NCI-H1694 treated with DMSO at 0.1 percent for 48 hours (cell line): Measurements from ENCODE around the gene TSC1.

Experiments
- DNase-seq: peaks from one replicate; lab custom pipeline; 2025; lab: John Stamatoyannopoulos, UW

Gene TSC1

DNA sequence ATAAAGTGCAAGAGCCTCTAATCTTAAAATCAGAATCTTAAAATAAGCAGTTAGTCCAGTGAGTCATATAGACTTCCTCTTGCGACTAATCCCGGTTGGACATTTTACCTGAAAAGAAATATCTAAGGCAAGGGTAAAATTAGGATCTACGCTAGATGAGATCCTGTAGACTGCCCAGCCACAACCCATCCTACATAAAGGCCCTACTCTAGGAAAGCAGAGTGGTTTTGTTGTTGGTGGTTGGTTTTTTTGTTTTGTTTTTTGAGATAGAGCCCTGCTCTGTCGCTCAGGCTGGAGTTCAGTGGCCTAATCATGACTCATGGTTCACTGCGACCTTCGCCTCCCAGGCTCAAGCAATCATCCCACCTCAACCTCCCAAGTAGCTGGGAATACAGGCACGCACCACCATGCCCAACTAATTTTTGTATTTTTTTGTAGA, 6.9 kb downstream of the TSC1 start:
- no peak for DNase-seq

DNA sequence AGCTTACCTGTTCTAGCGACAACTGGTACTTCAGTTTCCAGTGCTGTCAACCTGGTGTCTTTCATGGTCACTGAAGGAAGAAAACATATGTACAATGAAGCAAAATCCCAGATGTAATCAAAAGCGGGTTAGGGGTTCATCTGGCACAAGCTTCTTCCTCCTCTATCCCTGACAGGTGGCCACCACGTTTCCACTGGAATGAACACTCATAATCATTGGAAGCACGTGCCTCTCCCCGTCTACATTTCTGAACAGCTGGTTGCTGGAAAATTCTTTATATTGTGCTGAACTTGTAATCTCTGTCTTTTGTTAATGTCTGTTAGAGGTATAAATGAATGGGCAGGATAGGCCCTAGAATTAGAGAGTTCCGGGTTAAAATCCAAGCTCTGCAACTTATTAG, 9.4 kb downstream of the TSC1 start:
- DNase-seq: peak; percentile 8

DNA sequence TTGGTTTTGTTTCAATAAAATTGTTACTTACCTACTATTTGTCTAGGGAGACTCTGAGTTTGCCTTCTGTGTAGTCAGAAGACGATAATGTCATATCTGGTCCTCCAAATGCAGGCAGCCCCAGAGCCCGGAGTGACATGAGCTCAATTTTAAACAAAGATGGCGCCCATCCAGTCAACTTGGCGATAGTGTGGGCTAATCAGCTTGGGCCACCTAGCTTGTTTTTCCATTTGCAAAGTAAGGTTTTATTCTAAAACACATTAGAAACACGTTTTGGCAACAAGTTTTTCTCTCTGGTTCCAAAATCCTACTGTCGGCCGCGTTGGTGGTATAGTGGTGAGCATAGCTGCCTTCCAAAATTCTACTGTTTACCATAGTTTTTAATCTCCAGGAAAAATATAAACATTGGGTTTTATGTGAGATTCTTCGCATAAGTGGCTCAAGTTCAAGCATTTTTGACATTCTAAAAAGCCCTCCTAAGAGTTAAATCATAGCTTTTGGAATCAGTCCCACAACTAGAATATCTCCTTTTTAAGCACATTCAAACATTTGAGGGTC, 13.2 kb downstream of the TSC1 start:
- no peak for DNase-seq

DNA sequence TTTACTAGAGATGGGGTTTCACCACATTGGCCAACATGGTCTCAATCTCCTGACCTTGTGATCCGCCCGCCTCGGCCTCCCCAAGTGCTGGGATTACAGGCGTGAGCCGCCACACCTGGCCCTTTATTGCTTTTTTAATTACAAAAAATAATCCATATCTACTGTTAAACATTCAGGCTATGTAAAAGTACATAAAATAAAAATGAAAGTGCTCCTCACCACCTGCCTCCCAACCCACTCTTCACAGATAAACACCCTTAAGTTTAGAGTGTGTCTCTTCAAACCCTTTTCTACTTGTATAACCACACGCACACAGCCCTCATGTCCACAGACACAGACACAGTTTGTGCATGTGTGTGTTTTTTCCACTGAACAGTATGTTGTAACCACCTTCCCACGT, 16.7 kb downstream of the TSC1 start:
- no peak for DNase-seq

DNA sequence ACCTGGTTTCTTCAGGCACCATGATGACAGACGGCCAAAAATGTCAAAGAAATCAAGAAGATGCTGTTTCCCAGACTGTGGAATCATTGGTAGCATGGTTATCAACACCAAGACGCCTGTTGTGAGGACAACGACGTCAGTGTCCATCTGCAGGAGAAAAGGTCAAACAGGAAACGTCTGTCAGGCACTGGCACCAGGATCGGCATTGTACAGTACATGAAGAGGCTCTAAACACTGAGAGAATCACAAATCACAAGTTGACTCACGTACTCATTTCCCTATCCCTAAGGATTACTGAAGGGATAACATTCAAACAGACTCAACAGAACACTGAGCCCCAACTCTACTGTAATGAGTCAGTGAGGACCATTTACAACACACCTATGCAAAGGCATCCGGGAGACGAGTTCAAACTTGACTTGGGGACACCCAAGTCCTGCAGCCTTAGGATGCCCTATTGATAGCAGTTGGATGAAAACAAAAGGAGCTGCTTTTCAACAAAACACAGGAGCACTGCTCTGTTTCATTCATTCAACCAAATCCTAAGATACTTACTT, 21.0 kb downstream of the TSC1 start:
- DNase-seq: no peak

DNA sequence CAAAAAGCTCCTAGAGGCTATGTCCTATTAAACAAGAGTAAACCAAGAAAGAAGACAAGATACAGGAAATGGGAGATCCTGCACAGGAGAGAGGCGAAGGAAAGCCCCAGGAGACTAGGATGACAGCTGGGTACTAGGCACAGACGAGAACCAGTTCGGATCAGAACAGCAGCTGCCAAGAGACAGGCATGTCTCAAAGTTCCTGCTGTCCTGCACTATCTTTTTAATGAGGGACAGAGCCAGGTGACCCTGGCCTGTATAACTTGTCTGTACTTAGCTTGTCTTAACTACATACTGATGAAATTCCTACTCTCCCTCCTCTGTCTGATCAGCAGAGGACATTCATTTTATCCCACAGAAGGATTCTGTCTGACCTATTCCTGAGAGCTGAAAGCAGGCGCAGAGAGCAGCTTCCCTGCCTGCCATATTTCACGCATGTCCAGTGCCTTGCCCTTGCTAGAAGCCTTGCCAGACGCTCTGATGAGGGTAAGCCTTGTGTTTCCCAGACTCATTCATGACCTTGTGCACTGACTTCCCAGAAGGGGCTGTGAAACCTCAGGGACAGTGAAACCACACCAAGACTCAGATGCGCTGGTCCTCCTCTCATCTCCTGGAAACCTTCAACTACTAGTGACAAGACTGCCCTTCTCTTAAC, 24.7 kb downstream of the TSC1 start:
- no peak for DNase-seq

DNA sequence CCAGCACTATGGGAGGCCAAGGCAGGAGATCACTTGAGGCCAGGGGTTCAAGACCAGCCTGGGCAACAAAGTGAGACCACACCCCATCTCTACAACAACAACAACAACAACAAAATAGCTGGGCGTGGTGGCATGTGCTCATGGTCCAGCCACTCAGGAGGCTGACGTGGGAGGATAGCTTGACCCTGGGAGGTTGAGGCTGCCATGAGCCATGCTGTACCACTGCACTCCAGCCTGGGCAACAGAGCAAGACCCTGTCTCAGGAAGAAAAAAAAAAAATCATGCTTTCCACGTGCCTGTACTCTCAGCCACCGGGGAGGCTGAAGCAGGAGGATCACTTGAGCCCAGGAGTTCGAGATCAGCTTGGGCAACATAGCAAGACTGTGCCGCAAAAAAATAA, 29.5 kb downstream of the TSC1 start:
- no peak for DNase-seq

DNA sequence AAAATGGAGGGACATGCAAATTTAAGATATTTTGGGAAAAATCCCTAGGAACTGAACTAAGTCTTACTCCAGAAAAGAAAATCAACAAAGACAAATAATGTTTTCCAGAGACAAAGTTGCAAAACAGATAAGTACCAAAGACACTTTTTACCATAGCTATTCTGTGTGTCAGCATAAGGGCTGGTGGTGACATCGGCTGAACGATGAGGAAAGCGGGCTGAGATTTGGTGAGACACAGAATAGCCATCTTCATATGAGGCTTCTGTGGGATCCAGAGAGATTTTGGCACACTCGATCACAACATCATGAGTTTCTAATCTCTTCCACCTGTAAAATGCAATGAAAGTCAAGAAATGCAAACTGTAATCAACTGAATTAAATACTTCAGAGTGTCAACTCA, 32.3 kb downstream of the TSC1 start:
- no peak for DNase-seq

DNA sequence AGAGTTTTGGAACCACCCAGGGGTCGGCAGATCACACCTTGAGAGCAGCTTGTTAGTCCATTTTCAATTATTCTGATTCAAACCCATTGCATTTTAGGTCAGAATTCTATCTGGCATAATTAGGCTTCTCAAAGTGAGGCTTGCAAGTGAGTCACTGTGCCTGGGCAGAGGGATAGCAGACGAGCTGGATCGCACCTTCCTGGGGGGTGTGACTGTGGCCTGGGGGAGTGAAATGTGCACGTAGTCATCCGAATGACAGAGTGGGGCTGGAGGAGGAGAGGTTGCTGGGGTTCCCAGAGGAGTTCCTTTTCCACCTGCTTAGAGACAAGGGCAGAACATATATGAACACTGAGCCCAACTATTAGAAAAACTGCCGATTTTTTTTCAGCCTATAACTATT, 34.0 kb downstream of the TSC1 start:
- no peak for DNase-seq

DNA sequence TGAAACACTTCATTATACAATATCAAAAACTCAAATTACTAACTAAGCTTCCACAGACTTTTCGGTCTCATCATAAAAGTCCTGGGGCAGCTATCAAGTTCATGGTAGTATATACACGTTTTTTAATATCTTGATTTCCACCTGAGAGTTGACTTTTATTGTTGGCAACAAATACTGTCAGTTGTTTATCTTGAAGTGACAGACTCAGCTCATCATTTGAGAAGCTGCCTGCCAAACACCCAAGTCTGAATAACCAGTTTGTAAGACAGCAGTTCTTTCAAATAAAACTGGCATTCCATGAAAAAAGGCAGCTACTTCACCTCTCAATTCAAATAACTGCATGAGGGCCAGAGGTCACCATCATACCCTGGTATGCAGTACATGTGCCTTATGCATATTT, 35.1 kb downstream of the TSC1 start:
- DNase-seq: no peak

DNA sequence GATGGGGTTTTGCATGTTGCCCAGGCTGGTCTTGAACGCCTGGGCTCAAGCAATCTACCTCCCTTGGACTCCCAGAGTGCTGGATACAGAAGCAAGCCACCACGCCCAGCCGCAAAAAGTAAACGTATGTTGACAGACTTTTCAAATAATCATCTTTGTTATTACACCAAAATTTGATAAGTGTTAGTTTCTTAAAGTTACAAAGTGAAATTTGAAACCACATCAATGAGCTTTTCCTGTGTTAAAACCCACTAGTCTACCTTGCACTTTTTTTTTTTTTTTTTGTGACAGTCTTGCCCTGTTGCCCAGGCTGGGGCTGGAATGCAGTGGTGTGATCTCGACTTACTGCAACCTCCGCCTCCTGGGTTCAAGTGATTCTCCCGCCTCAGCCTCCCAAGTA, 35.8 kb downstream of the TSC1 start:
- no peak for DNase-seq

DNA sequence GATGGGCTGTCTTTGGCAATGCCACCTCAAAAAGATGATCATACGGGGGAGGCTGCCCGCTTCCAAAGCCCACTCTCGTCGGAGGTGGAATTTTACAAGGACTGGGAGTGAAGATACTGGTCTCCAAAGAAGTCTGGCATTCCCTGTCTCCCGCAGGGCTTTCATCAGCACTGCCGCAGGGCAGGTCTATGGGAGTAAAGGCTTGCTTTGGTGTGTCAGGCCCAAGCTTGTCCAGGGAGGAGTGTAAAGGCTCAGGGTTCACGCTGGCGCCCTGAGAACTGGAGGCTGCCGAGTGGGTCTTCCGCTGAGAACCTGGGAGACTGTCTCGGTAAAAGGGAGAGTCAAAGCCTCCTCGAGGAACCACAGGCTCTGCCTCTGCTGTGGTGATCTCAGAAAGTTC, 38.7 kb downstream of the TSC1 start:
- DNase-seq: no peak

DNA sequence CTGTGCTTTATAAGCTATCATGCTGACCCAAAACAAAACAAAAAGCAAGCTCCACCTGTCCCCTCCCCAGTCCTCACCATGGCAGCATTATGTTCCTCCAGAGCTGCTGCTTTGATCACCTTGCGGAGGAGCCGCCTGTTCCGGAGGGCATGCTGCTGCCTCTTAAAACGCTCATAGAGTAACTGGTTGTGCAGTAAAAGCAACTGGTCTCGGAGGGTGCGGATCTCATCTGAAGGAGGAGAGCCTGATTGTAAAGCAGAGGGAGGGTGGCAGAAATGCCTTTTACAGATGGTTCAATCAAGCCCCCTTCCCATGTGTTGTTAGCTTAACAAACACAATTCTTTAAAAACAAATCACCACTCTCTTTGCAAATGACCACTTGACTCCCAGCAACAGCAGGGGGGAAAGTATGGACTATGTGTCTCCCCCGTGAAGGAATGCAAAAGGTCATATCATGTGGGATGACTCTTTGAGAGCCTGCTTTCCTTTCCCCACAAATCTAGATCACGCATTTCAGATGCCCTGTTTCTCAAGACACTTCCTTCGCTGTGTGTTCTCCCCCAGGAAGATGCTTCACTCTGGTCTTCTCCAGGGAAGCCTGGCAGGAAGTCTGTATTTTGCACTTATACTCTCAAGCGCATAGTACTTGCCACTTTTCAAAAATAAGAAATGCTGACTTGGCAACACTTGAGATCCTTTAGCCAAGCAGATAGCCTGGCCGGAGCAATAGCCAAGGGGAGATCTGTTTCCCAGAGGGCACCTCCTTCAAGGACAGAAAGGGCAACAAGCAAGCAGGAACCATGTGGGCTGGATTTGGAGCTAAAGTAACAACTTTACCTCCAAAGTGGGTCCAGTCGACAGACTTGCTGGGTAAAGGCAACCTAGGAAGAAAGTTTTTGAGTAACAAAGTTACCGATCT, 40.6 kb downstream of the TSC1 start:
- DNase-seq: no peak

DNA sequence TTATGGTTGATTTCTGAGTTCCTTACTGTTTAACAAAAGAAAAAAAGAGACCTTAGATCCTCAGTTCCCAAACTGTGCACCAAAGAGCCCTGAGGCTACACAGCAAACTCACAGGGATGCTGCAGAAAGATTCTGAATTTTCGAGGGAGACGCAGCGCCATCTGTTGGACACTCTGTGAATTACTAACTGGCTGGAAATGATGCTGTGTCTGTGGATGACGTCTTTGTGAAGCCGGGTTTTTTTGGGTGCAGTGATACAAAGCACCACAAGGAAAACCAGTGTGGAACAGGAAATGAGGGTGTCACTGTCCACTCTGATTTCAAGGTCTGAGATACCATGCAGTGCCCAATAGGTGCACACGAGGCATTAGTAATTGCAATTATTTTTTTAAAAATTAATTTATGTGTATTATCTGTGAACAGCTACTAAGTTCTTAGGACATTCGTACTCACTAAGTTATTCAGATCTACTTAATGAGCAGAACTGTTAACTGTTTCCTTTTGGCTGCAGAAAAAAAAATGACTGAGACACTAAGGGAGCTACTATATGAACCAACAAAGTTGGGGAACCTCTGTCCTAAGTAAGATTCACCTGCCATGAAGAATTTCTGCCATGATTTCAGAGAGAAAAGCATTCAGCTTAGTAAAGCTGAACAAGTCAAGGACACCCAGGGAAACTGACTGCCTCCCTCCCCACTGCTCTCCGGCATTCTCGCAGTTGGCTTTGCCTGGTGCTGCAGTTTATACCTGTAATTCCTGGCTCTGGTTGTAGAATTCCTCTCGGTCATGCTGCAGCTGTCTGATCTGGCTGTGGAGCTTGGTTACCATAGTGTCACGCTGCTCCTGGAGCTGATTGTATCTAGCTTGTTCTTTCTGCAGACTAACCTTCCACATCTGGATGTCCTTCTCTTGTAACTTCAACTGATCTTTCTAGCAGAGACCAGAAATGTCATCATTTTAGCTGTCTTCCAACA, 42.3 kb downstream of the TSC1 start:
- peak; percentile 75 for DNase-seq

DNA sequence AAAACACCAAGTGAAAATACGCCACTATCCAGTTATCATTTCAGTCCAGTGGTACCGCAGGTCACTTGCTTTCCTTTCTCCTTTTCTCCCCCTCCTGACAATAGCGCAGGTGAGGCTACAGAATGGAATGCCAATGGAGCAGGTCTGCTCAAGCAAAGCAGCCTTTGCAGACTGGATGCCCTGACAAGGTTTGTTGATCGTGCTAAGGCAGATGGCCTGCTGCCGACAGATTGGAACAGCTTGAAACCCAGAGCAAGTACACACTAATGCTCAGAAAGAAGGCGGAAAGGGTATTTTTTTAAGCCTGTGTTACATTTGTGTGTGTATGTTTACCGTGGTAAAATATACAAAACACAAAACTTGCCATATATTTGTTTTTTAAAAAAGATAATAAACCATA, 46.4 kb downstream of the TSC1 start:
- DNase-seq: peak; percentile 82

DNA sequence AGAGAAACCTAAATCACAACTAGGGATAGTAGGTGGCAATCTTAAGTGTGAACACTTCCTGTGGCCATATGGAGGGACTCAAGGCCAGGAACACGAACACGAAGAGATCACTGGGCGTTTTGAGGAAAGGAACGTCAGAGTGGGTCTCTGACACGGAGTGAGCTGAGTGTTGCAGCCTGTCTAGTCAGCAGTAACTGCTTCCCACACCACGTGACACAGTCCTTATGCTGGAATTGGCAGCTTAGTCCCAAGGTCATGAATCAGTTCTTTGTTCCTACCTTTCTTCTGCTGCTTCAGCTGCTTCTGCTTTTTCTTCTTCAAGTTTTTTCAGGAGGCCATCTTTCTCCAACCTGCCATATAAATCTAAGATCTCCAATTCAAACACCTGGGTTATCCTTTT, 47.5 kb downstream of the TSC1 start:
- peak; percentile 4 for DNase-seq

DNA sequence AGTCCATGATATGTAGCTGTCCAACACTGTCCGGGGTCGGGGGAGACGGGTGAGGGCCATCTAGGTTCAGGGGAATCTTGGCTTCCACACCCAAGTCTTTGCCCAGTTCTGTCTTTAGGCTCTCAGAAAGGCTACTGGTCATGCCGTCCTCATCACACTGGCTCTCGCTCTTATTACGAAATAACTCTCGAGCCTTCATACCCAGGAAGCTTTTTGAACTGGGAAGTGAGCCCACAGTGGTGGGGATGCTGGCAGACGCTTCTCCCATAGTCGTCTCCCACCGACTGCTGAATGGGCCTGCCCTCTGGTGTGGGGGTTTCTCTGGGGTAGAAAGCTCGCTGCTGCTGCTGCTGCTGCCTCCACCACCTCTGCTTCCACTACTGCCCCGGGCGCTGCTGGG, 48.2 kb downstream of the TSC1 start:
- no peak for DNase-seq

DNA sequence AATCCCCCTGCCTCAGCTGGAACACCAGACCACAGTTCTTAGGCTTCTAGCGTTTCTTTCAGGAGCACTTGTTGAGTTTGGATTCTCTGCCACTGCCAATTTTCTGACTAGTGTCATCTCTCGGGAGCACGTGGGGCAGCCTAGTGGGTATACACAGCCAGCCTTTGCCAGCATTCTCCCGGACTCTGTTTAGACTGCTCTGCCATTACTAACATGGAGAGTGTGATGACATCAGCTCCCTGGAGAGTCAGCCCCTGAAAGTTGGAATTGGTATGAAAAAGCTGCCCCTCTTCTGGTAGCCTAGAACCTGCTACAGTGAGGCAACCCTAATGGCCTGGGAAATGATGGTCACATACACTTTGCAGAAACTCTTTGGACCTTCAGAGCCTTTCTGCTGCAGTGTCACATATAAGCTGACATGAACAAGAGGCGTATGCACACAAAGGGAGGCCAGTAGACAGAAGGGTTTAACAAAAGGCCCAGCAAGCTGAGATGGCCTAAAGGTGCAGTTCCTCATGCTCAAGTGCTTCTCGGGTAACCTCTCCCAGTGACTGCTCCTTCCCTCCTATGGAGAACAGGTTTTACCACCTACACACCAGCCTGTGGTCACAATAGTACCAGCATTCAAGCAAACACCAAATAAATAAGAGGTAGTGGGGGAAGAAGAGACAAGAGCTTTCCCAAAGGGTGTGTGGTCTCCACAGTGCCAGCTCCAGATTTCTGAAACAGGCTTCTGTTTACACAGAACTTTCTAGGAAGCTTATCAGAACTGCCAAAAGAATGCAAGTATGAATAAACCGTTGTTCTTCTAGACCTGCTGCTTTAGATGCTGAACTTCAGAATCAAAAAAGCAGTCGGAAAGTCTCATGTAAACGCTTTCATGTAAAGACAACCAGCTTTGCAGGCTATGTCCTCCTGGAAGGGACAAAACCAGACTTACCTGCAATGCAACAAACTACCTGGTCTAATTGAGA, 49.3 kb downstream of the TSC1 start:
- DNase-seq: no peak

DNA sequence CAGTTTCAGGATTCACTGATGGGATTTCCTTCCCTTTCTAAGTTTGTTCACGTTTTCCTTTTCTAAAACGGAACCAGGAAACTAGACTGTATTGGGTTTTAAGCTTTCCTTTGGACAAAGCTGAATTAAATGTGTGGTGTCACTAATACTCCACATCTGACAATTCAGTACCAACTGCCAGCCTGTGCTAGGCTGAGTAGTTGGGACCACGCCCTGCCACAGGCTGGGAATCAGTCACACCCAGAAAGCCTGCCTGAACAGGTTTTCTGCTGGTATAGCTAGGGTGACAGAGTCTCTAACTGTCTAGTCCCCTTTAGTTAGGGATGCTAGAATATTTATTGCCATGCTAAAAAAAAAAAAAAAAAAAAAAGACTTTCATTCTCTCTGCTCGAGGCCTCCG, 50.1 kb downstream of the TSC1 start:
- DNase-seq: peak; percentile 75

DNA sequence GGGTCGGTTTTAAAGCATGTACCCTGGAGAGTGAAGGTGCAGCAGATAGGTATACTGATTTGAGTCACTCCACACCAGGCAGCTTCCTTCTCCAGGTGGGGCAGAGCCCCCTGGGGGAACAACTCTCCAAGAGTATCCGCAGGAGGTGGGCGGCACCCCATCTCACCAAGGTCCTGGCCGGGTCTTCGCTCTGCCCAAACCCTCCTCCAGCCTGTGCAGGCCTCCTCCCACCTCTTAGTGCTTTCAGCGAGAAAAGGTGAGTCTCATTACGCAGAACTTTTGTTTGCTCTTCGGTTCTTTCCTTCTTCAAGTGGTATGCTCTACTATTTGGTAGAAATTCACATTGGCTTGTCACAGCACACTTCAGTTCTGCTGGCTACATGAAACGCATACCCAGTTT, 52.0 kb downstream of the TSC1 start:
- DNase-seq: no peak

DNA sequence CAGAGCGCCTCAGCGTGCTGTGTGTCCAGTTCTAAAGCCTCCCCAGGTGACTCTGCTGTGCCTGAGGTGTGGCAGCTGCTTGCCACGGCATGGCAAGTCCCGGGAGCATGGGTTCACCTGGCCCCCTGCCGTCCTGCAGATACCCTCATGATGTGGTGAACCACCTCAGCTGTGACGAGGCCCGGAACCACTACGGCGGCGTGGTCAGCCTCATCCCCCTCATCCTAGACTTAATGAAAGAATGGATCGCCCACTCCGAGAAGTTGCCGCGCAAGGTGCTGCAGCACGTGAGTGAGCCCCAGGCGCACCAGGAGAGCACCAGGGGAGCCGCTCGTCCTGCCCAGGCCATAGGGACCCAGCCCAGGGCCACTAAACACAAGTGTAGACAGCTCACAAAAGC, 56.3 kb downstream of the TSC1 start:
- DNase-seq: no peak
